GM18858 (cell line): ENCODE data around the gene RAD51B.
"Not testable (repeated sequence)": the region's sequence is repeated elsewhere in the genome, so short reads cannot be mapped to it uniquely, and the experiment has no call there.

Experiments used
- ATAC-seq: cut with Tn5 transposase; IDR thresholded peaks from one replicate; pipeline ENCODE4 v1.9.1; 2021; ENCODE audit not compliant: unreplicated experiment

RAD51B gene

GRCh38 chr14:67819563-67820421 lies at the start of gene RAD51B:
Gene RAD51B (plus strand): TSS chr14:67819779.
- peak; percentile 61 for ATAC-seq

GRCh38 chr14:67773844-67774377 lies 45.7 kb upstream of the RAD51B start:
- ATAC-seq = no peak

- ATAC-seq = no peak
These were observed 42.8 kb upstream of the RAD51B start for GRCh38 chr14:67776653-67777322.

- no peak for ATAC-seq
These were observed 40.8 kb upstream of the RAD51B start for GRCh38 chr14:67778792-67779191.

- no peak for ATAC-seq
These were observed 37.5 kb upstream of the RAD51B start for GRCh38 chr14:67782090-67782489.

- ATAC-seq = no peak
These were observed 35.2 kb upstream of the RAD51B start for GRCh38 chr14:67784244-67784823.

- no peak for ATAC-seq
These were observed 34.1 kb upstream of the RAD51B start for GRCh38 chr14:67785270-67786109.

- no peak for ATAC-seq
These were observed 31.9 kb upstream of the RAD51B start for GRCh38 chr14:67787673-67788072.

- ATAC-seq = no peak
These were observed 20.8 kb upstream of the RAD51B start for GRCh38 chr14:67798731-67799130.

GRCh38 chr14:67800743-67801142 lies 18.8 kb upstream of the RAD51B start:
- ATAC-seq = no peak

- no peak for ATAC-seq
These were observed 13.3 kb upstream of the RAD51B start for GRCh38 chr14:67806246-67806645.

GRCh38 chr14:67814821-67815220 lies 4.8 kb upstream of the RAD51B start:
- no peak for ATAC-seq

- no peak for ATAC-seq
These were observed 3.9 kb upstream of the RAD51B start for GRCh38 chr14:67815573-67816225.

- ATAC-seq = peak; percentile 58
These were observed 3.1 kb upstream of the RAD51B start, which contains the start of gene ZFYVE26 for GRCh38 chr14:67816326-67817002. Gene ZFYVE26 (minus strand): TSS chr14:67816590. CDS start chr14:67815963, 627 bp downstream.

GRCh38 chr14:67817750-67818438 lies 1.7 kb upstream of the RAD51B start:
- ATAC-seq = no peak

- ATAC-seq = not testable (repeated sequence)
These were observed 1.1 kb upstream of the RAD51B start for GRCh38 chr14:67818476-67818875.

GRCh38 chr14:67820428-67820971 lies 921 bp downstream of the RAD51B start:
- ATAC-seq = no peak

GRCh38 chr14:67821121-67821520 lies 1.5 kb downstream of the RAD51B start:
- no peak for ATAC-seq

- no peak for ATAC-seq
These were observed 11.5 kb downstream of the RAD51B start for GRCh38 chr14:67831113-67831512.
